ENCODE measurements around the gene NPBWR2.

DNA sequence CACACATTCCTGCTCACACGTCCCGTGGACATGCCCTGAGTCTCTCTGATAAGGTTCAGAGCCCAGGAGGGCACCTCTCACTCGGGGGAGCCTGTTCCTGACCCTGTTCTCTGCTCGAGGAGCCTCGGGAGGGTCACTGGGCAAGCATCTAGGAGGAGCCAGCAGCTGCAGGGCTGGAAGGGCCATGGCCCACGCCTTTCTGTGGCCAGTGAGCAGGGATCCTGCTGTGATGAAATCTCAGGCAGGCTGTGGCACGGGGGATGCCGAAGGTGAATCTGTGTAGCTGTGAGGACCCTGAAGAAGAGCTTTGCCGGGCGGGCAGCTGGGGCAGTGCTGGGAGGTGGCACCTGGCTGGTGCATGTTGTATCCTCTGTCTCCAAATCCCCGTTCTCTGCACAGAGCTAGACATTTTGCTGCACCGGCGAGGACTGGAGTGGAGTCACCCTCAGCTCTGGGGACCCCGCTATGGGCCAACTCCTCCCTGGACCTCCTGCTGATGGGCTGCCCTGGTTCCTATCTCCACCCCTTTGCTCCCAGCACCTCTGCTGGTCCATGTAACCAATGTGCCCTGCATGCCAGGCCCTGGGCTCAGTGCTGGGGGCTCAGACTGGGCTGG lies 7.1 kb upstream of the NPBWR2 start:
- TF ChIP-seq, protein P1, sequence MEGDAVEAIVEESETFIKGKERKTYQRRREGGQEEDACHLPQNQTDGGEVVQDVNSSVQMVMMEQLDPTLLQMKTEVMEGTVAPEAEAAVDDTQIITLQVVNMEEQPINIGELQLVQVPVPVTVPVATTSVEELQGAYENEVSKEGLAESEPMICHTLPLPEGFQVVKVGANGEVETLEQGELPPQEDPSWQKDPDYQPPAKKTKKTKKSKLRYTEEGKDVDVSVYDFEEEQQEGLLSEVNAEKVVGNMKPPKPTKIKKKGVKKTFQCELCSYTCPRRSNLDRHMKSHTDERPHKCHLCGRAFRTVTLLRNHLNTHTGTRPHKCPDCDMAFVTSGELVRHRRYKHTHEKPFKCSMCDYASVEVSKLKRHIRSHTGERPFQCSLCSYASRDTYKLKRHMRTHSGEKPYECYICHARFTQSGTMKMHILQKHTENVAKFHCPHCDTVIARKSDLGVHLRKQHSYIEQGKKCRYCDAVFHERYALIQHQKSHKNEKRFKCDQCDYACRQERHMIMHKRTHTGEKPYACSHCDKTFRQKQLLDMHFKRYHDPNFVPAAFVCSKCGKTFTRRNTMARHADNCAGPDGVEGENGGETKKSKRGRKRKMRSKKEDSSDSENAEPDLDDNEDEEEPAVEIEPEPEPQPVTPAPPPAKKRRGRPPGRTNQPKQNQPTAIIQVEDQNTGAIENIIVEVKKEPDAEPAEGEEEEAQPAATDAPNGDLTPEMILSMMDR (IDR thresholded peaks at IDR 0.05) = no peak
- TF ChIP-seq POLR2A (IDR thresholded peaks at IDR 0.05) = no peak

Measured in right lobe of liver (tissue), 4 donors.